K562 (cell line): ENCODE data around the gene TCEA3.

Source experiments
- CHD2 ChIP-seq: IDR thresholded peaks from 2 replicates; pipeline ENCODE4 v1.6.1; 2011; ENCODE audit warnings: low read depth, low read length
- HSF4 ChIP-seq: fragments of 250-450 bp; sonication (Bioruptor Pico); IDR thresholded peaks from 2 replicates; pipeline ENCODE4 v2.1.2; 2022; ENCODE audit warnings: mild to moderate bottlenecking, moderate library complexity, borderline replicate concordance
- LEF1 ChIP-seq: fragments of 450-650 bp; IDR thresholded peaks from 2 replicates; pipeline ENCODE4 v1.6.1; 2016; ENCODE audit warnings: mild to moderate bottlenecking
- PKNOX1 ChIP-seq: fragments of 450-650 bp; IDR thresholded peaks from 2 replicates; pipeline ENCODE4 v1.6.1; 2016
- SMARCA4 ChIP-seq: fragments of 450-650 bp; IDR thresholded peaks from 2 replicates; pipeline ENCODE4 v1.6.1; 2016

- TF ChIP-seq CHD2 (no peak), LEF1 (no peak), PKNOX1 (no peak), SMARCA4 (no peak), HSF4 (no peak)
These were observed 15.7 kb downstream of the TCEA3 start for GRCh38 chr1:23408797-23409290.
